Progenitor cell of endocrine pancreas (in vitro differentiated cells): ENCODE results near the gene RHOB. TPM values are rescaled to one million over a fixed set of nuclear protein-coding genes. Genes with fewer than 3 reads are reported as not detected.

Experiments
- DNase-seq: peaks from one replicate; pipeline ENCODE4 v3.0.0; 2021; ENCODE audit warnings: low spot score; ENCODE audit not compliant: unreplicated experiment
- H3K27ac Mint-ChIP-seq: 2 replicates; pipeline ENCODE4 v1.8.0; 2021; ENCODE audit warnings: mild to moderate bottlenecking, moderate library complexity, mixed read lengths
- H3K27me3 Mint-ChIP-seq: 2 replicates; pipeline ENCODE4 v1.8.0; 2021; ENCODE audit warnings: mixed read lengths
- H3K36me3 Mint-ChIP-seq: 2 replicates; pipeline ENCODE4 v1.8.0; 2022; ENCODE audit warnings: mixed read lengths; ENCODE audit not compliant: insufficient read depth
- H3K4me1 Mint-ChIP-seq: 2 replicates; pipeline ENCODE4 v1.8.0; 2021; ENCODE audit warnings: low read depth, mixed read lengths
- H3K4me3 Mint-ChIP-seq: 2 replicates; pipeline ENCODE4 v1.8.0; 2021; ENCODE audit warnings: low read depth, mild to moderate bottlenecking, moderate library complexity, mixed read lengths
- H3K9me3 Mint-ChIP-seq: 2 replicates; pipeline ENCODE4 v1.8.0; 2021; ENCODE audit warnings: low read depth, mixed read lengths
- CTCF ChIP-seq: fragments of 200-600 bp; sonication (generic); IDR thresholded peaks from one replicate; pipeline ENCODE4 v1.5.0; 2021; ENCODE audit warnings: antibody characterized with exemption, mild to moderate bottlenecking; ENCODE audit not compliant: unreplicated experiment
- long read RNA-seq: library from polyadenylated mRNA; unstranded; transcript quantifications from one replicate; pipeline ENCODE4 v2.0.0, GENCODE V29; 2020
- total RNA-seq: library from RNA; stranded (reverse); gene quantifications from 2 replicates; pipeline ENCODE4 v1.2.1, GENCODE V29; 2021

The RHOB gene
- total RNA-seq: 140 and 148 TPM in 2 replicates
- long read RNA-seq: 0 reads

- no peak for TF ChIP-seq CTCF
- peak within 1 kb of the TSS; percentile 97 for H3K27ac Mint-ChIP-seq
- H3K4me1 Mint-ChIP-seq: peaks cover 44% of the 10 kb centered on the region
- peak within 1 kb of the TSS; percentile 91 for H3K4me3 Mint-ChIP-seq
- no peaks in the 10 kb centered on the region for H3K9me3 Mint-ChIP-seq
- H3K27me3 Mint-ChIP-seq: no peaks in the 10 kb centered on the region
- H3K36me3 Mint-ChIP-seq: peaks cover 2% of the 10 kb centered on the region
- DNase-seq: peak; percentile 96
These were observed at the start of gene RHOB for GRCh38 chr2:20446917-20447436. Gene RHOB (plus strand): TSS chr2:20447074. CDS start chr2:20447466, 392 bp downstream.

- Mint-ChIP-seq H3K9me3 (no peaks in the 10 kb centered on the region), H3K27ac (no peak overlapping the region), H3K36me3 (no peaks in the 10 kb centered on the region), H3K4me3 (no peak overlapping the region), H3K27me3 (no peaks in the 10 kb centered on the region), H3K4me1 (no peaks in the 10 kb centered on the region)
- DNase-seq: no peak
- TF ChIP-seq CTCF: no peak
These were observed 48.9 kb upstream of the RHOB start for GRCh38 chr2:20397811-20398447.

- Mint-ChIP-seq H3K36me3 (no peaks in the 10 kb centered on the region), H3K27ac (no peak overlapping the region), H3K4me1 (no peaks in the 10 kb centered on the region), H3K27me3 (no peaks in the 10 kb centered on the region), H3K9me3 (no peaks in the 10 kb centered on the region), H3K4me3 (no peak overlapping the region)
- no peak for DNase-seq
- TF ChIP-seq CTCF: no peak
These were observed 47.8 kb upstream of the RHOB start for GRCh38 chr2:20398956-20399567.

- H3K4me3 Mint-ChIP-seq: no peak overlapping the region
- H3K36me3 Mint-ChIP-seq: no peaks in the 10 kb centered on the region
- no peak for TF ChIP-seq CTCF
- H3K27ac Mint-ChIP-seq: no peak overlapping the region
- H3K27me3 Mint-ChIP-seq: no peaks in the 10 kb centered on the region
- DNase-seq: no peak
- H3K9me3 Mint-ChIP-seq: no peaks in the 10 kb centered on the region
- H3K4me1 Mint-ChIP-seq: no peaks in the 10 kb centered on the region
These were observed 46.6 kb upstream of the RHOB start for GRCh38 chr2:20400306-20400705.

- no peaks in the 10 kb centered on the region for H3K36me3 Mint-ChIP-seq
- H3K4me3 Mint-ChIP-seq: no peak overlapping the region
- H3K27me3 Mint-ChIP-seq: no peaks in the 10 kb centered on the region
- no peak for DNase-seq
- H3K27ac Mint-ChIP-seq: no peak overlapping the region
- TF ChIP-seq CTCF: no peak
- H3K4me1 Mint-ChIP-seq: no peaks in the 10 kb centered on the region
- no peaks in the 10 kb centered on the region for H3K9me3 Mint-ChIP-seq
These were observed 45.9 kb upstream of the RHOB start for GRCh38 chr2:20400787-20401488.
